Measurements from ENCODE around the gene DNAJC1.

Gene DNAJC1

DNA sequence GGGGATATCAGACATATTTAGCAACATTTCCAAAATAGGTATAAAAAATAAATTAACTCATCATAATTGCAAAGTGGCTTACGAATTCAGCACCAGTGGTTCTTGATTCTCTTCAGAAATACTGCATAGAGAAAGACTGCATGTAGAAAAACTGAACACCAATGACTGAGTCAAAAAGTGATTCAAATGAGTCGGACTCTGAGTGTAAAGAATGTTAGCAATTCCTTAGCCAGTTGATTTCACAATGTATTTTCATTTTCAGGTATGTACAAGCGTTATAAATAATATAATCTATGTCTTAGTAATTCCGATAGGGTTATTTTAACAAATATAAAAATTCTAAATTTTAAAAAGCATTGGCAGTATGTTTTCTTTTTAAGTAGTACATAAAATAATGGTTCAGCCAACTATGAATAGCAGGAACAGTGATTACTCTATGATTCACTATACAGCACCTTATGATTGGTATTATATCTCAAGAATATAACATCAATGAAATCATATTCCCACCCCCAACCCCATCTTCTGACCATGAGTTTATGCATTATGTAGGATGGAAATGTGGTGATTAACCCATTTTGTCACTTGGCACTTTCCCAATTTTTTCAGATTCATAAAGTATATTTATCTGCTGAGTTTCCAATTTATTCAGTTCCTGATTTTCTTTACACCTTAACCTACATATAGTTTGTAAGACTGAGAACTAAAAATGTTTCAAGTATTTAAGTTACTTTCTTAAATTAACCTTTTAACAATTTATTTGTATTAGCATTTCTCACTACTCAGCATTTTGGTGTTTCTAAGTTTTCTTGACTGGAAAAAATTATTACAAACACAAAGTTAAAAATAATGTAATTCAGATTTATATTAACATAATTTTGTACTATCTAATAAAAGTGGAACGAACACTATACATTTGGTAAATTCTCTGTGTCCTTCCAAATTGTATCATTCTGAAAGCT, 33.9 kb downstream of the DNAJC1 start:
- TF ChIP-seq TCF12 (IDR thresholded peaks at IDR 0.05; ENCODE audit: low read depth) (no peak), USF1 (IDR thresholded peaks at IDR 0.05) (no peak), EP300 (IDR thresholded peaks at IDR 0.05; ENCODE audit: borderline replicate concordance) (no peak), TAF1 (IDR thresholded peaks at IDR 0.05; ENCODE audit: low read depth) (no peak), EGR1 (IDR thresholded peaks at IDR 0.05) (no peak), NFIC (IDR thresholded peaks at IDR 0.05) (no peak), YY1 (IDR thresholded peaks at IDR 0.05; ENCODE audit: low read depth) (no peak), CREB1 (IDR thresholded peaks at IDR 0.05; ENCODE audit: low read depth) (no peak), TEAD4 (IDR thresholded peaks at IDR 0.05) (no peak)
- TF ChIP-seq, protein P1, sequence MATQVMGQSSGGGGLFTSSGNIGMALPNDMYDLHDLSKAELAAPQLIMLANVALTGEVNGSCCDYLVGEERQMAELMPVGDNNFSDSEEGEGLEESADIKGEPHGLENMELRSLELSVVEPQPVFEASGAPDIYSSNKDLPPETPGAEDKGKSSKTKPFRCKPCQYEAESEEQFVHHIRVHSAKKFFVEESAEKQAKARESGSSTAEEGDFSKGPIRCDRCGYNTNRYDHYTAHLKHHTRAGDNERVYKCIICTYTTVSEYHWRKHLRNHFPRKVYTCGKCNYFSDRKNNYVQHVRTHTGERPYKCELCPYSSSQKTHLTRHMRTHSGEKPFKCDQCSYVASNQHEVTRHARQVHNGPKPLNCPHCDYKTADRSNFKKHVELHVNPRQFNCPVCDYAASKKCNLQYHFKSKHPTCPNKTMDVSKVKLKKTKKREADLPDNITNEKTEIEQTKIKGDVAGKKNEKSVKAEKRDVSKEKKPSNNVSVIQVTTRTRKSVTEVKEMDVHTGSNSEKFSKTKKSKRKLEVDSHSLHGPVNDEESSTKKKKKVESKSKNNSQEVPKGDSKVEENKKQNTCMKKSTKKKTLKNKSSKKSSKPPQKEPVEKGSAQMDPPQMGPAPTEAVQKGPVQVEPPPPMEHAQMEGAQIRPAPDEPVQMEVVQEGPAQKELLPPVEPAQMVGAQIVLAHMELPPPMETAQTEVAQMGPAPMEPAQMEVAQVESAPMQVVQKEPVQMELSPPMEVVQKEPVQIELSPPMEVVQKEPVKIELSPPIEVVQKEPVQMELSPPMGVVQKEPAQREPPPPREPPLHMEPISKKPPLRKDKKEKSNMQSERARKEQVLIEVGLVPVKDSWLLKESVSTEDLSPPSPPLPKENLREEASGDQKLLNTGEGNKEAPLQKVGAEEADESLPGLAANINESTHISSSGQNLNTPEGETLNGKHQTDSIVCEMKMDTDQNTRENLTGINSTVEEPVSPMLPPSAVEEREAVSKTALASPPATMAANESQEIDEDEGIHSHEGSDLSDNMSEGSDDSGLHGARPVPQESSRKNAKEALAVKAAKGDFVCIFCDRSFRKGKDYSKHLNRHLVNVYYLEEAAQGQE (IDR thresholded peaks at IDR 0.05; ENCODE audit: low read depth) = no peak

GRCh38 chr10:21964983-21965665, 38.4 kb downstream of the DNAJC1 start:
- TF ChIP-seq YY1 (IDR thresholded peaks at IDR 0.05; ENCODE audit: low read depth) = no peak
- no peak for TF ChIP-seq MAX (IDR thresholded peaks at IDR 0.05)
- no peak for TF ChIP-seq CREB1 (IDR thresholded peaks at IDR 0.05; ENCODE audit: low read depth)
- no peak for TF ChIP-seq TEAD4 (IDR thresholded peaks at IDR 0.05)
- TF ChIP-seq TCF12 (IDR thresholded peaks at IDR 0.05; ENCODE audit: low read depth) = no peak
- no peak for TF ChIP-seq CEBPB (IDR thresholded peaks at IDR 0.05)
- no peak for TF ChIP-seq ZBTB7A (IDR thresholded peaks at IDR 0.05; ENCODE audit: low read depth)
- TF ChIP-seq RAD21 (IDR thresholded peaks at IDR 0.05; ENCODE audit: low read depth) = no peak
- TF ChIP-seq EGR1 (IDR thresholded peaks at IDR 0.05) = no peak
- TF ChIP-seq, protein P1 (IDR thresholded peaks at IDR 0.05; ENCODE audit: low read depth) = no peak

DNA sequence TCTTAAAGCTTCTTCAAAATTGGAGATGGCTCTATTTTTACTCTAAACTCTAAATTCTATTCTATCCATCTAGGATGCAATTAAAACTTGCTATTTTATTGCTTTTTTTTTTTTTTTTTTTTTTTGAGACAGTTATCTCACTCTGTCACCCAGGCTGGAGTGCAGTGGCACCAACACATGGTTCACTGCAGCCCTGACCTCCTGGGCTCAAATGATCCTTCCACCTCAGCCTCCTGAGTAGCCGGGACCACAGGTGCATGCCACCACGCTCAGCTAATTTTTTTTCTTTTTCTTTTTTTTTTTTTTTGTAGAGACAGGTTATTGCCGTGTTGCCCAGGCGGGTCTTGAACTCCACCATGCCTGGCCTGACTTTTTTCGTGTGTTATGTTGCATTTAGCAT, 41.2 kb downstream of the DNAJC1 start:
- no peak for TF ChIP-seq MAX (IDR thresholded peaks at IDR 0.05)
- TF ChIP-seq CEBPB (IDR thresholded peaks at IDR 0.05) = no peak
- TF ChIP-seq, protein P1 (IDR thresholded peaks at IDR 0.05; ENCODE audit: low read depth) = no peak
- no peak for TF ChIP-seq TAF1 (IDR thresholded peaks at IDR 0.05; ENCODE audit: low read depth)
- no peak for TF ChIP-seq USF1 (IDR thresholded peaks at IDR 0.05)
- no peak for TF ChIP-seq TEAD4 (IDR thresholded peaks at IDR 0.05)
- TF ChIP-seq EP300 (IDR thresholded peaks at IDR 0.05; ENCODE audit: borderline replicate concordance) = no peak
- no peak for TF ChIP-seq ZBTB7A (IDR thresholded peaks at IDR 0.05; ENCODE audit: low read depth)
- no peak for TF ChIP-seq RAD21 (IDR thresholded peaks at IDR 0.05; ENCODE audit: low read depth)
- TF ChIP-seq FOXM1 (IDR thresholded peaks at IDR 0.05; ENCODE audit: borderline replicate concordance, low read depth) = no peak
- no peak for TF ChIP-seq EGR1 (IDR thresholded peaks at IDR 0.05)

GRCh38 chr10:21961847-21962246, 41.7 kb downstream of the DNAJC1 start:
- TF ChIP-seq TCF12 (IDR thresholded peaks at IDR 0.05; ENCODE audit: low read depth) (no peak), CEBPB (IDR thresholded peaks at IDR 0.05) (no peak), RAD21 (IDR thresholded peaks at IDR 0.05; ENCODE audit: low read depth) (no peak), TAF1 (IDR thresholded peaks at IDR 0.05; ENCODE audit: low read depth) (no peak), ZBTB7A (IDR thresholded peaks at IDR 0.05; ENCODE audit: low read depth) (no peak), NFIC (IDR thresholded peaks at IDR 0.05) (no peak), USF1 (IDR thresholded peaks at IDR 0.05) (no peak), FOXM1 (IDR thresholded peaks at IDR 0.05; ENCODE audit: borderline replicate concordance, low read depth) (no peak), EGR1 (IDR thresholded peaks at IDR 0.05) (no peak), CREB1 (IDR thresholded peaks at IDR 0.05; ENCODE audit: low read depth) (no peak), EP300 (IDR thresholded peaks at IDR 0.05; ENCODE audit: borderline replicate concordance) (no peak), YY1 (IDR thresholded peaks at IDR 0.05; ENCODE audit: low read depth) (no peak), MAX (IDR thresholded peaks at IDR 0.05) (no peak), TEAD4 (IDR thresholded peaks at IDR 0.05) (no peak)
- TF ChIP-seq, protein P1 (IDR thresholded peaks at IDR 0.05; ENCODE audit: low read depth) = no peak

Data from Ishikawa (cell line).